ENCODE data around the gene MX2.

Gene MX2

GRCh38 chr21:41425588-41425953 is 63.7 kb downstream of the MX2 start:
- no peak for TF ChIP-seq CTCF (IDR thresholded peaks at IDR 0.05; ENCODE audit: low read depth, low read length, missing control alignments)
- peak overlapping the region; percentile 86 for H3K4me3 ChIP-seq (ENCODE audit: low read depth, low read length)
- DNase-seq (ENCODE audit: low read depth), result no peak

GRCh38 chr21:41425954-41426675 is 64.3 kb downstream of the MX2 start, which contains the start of gene MX1:
Gene MX1 (plus strand): TSS chr21:41426239. CDS start chr21:41432071, 5,832 bp downstream.
- DNase-seq (ENCODE audit: low read depth), result peak; percentile 82
- no peak for TF ChIP-seq CTCF (IDR thresholded peaks at IDR 0.05; ENCODE audit: low read depth, low read length, missing control alignments)
- H3K4me3 ChIP-seq (ENCODE audit: low read depth, low read length), result peak within 1 kb of the TSS; percentile 86

- DNase-seq (ENCODE audit: low read depth), result no peak
- peak overlapping the region; percentile 86 for H3K4me3 ChIP-seq (ENCODE audit: low read depth, low read length)
- TF ChIP-seq CTCF (IDR thresholded peaks at IDR 0.05; ENCODE audit: low read depth, low read length, missing control alignments), result no peak
These were observed 65.0 kb downstream of the MX2 start for GRCh38 chr21:41426676-41427404.

GRCh38 chr21:41427556-41427955 is 65.7 kb downstream of the MX2 start:
- no peak for DNase-seq (ENCODE audit: low read depth)
- peak overlapping the region; percentile 86 for H3K4me3 ChIP-seq (ENCODE audit: low read depth, low read length)
- no peak for TF ChIP-seq CTCF (IDR thresholded peaks at IDR 0.05; ENCODE audit: low read depth, low read length, missing control alignments)

- TF ChIP-seq CTCF (IDR thresholded peaks at IDR 0.05; ENCODE audit: low read depth, low read length, missing control alignments), result no peak
- no peak for DNase-seq (ENCODE audit: low read depth)
- peak overlapping the region; percentile 86; the same call in 1 of the 2 replicates for H3K4me3 ChIP-seq (ENCODE audit: low read depth, low read length)
These were observed 66.5 kb downstream of the MX2 start for GRCh38 chr21:41428311-41428710.

GRCh38 chr21:41428847-41429246 is 67.0 kb downstream of the MX2 start:
- TF ChIP-seq CTCF (IDR thresholded peaks at IDR 0.05; ENCODE audit: low read depth, low read length, missing control alignments), result no peak
- H3K4me3 ChIP-seq (ENCODE audit: low read depth, low read length), result no peak overlapping the region
- DNase-seq (ENCODE audit: low read depth), result no peak

All from GM12864 (cell line).